ENCODE data around the gene NDUFB10.

GRCh38 chr16:2002406-2003230, 43.3 kb downstream of the NDUFB10 start:
- TF ChIP-seq CTCF (IDR thresholded peaks at IDR 0.05) (no peak), POLR2A (IDR thresholded peaks at IDR 0.05) (no peak), POLR2AphosphoS5 (IDR thresholded peaks at IDR 0.05) (no peak), EP300 (IDR thresholded peaks at IDR 0.05) (no peak)
